Right lobe of liver (tissue), 6 donors: ENCODE measurements around the gene LYG1. TPM values are rescaled to one million over a fixed set of nuclear protein-coding genes. Genes with fewer than 3 reads are reported as not detected.

ENCODE experiments used
- ATAC-seq, 4 donors: fragments of 200-7000 bp; cut with Tn5 transposase; one replicate each; pipeline ENCODE4 v1.9.1; 2020; ENCODE audit warnings: mild to moderate bottlenecking in 4 of 4, moderate library complexity in 4 of 4
- DNase-seq, 3 donors: peaks; one replicate each; pipeline ENCODE4 v3.0.0-alpha.2; 2020
- H3K27ac ChIP-seq, 3 donors: fragments of 200-600 bp; one replicate each; pipeline ENCODE4 v1.8.0; 2022
- H3K27me3 ChIP-seq, 2 donors: fragments of 200-600 bp; one replicate each; pipeline ENCODE4 v1.8.0; 2022
- H3K36me3 ChIP-seq, 4 donors: fragments of 200-600 bp; sonication (generic) in 1 of 4; one replicate each; pipeline versions ENCODE4 v1.5.1 to v1.8.0; 2017 to 2022; ENCODE audit warnings: control low read depth in 1 of 4
- H3K4me1 ChIP-seq, 4 donors: fragments of 200-600 bp; sonication (generic) in 1 of 4; one replicate each; pipeline versions ENCODE4 v1.5.1 to v1.8.0; 2017 to 2022; ENCODE audit warnings: control low read depth in 1 of 4
- H3K4me3 ChIP-seq, 3 donors: fragments of 200-600 bp; one replicate each; pipeline ENCODE4 v1.8.0; 2022
- H3K9me3 ChIP-seq, 4 donors: fragments of 200-600 bp; sonication (generic) in 1 of 4; one replicate each; pipeline versions ENCODE4 v1.5.1 to v1.8.0; 2017 to 2022; ENCODE audit warnings: control low read depth in 1 of 4
- POLR2A ChIP-seq: fragments of 450-650 bp; IDR thresholded peaks from one replicate; pipeline ENCODE4 v1.6.1; 2017; ENCODE audit warnings: antibody characterized with exemption, mild to moderate bottlenecking
- WGBS: methylation state at CpG from one replicate; pipeline ENCODE4 v1.1.6; 2018; ENCODE audit warnings: low coverage, low lambda C conversion rate; ENCODE audit not compliant: insufficient coverage; ENCODE audit errors: missing lambda C conversion rate; 5-methylcytosine and 5-hydroxymethylcytosine counted together
- intact Hi-C, 2 donors: fragments of 100-400 bp; cut with DNase I; formaldehyde crosslinking; loops; one replicate each; pipeline versions ENCODE4 v1.11.2 to v1.14.1; 2022
- total RNA-seq, 6 experiments: library from RNA; depleted of rRNA in 2 of 6; stranded (reverse); fragments of >200 nt in 2 of 6; fragmentation: NEBNext Ultra II Directional in 3 of 6; extraction: Animal tissue kit (Norgen Biotek cat#: 25700) in 3 of 6; gene quantifications; one replicate each; pipeline versions ENCODE4 v1.1.0 to v1.2.4, GENCODE V29; 2016 to 2023
- TF ChIP-seq, protein P1 (sequence below), 4 donors: fragments of 200-600 bp in 3 of 4; fragments of 450-650 bp in 1 of 4; IDR thresholded peaks; one replicate each; pipeline versions ENCODE4 v1.5.1 to v1.8.0; 2016 to 2022; ENCODE audit warnings: antibody characterized with exemption in 4 of 4, mild to moderate bottlenecking in 2 of 4
- donor health status: DM: no; HTN: yes; CAD: no.
- donor health status: DM: no; HTN: no; CAD: no.
- donor health status: DM: no; HTN: no; CAD: no.
- donor health status: DM: no; HTN: yes; CAD: no.
- donor health status: DM: no; HTN: yes; CAD: no.

LYG1 gene
- total RNA-seq, 6 experiments from 2014 or later, result 0.25 to 1.00 (median 0.64) TPM; not detected in 1

DNA sequence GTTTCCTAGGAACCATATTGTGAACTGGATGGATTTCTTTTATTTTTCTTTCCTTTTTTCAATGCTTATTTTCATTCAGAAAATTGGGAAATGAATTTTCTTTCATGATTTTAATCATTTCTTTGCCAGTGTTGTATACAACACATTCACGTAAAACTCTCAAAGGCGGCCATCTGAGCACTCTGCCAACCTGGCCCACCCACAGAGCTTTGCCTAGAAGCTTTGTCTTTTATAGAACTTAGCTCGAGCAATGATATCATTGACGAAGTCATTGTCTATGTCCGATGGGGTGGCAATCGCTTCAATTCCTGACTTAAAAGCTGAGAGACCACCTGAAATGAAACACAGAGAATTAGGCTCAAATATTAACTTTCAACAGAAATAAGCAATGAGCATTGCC lies 58.8 kb downstream of the LYG1 start:
- Histone ChIP-seq H3K4me3 (no peak overlapping the region), H3K36me3 (no peaks in the 10 kb centered on the region), H3K4me1 (no peaks in the 10 kb centered on the region), H3K27me3 (no peaks in the 10 kb centered on the region), H3K9me3 (no peaks in the 10 kb centered on the region), H3K27ac (no peak overlapping the region)
- ATAC-seq, result no peak
- TF ChIP-seq, protein P1, sequence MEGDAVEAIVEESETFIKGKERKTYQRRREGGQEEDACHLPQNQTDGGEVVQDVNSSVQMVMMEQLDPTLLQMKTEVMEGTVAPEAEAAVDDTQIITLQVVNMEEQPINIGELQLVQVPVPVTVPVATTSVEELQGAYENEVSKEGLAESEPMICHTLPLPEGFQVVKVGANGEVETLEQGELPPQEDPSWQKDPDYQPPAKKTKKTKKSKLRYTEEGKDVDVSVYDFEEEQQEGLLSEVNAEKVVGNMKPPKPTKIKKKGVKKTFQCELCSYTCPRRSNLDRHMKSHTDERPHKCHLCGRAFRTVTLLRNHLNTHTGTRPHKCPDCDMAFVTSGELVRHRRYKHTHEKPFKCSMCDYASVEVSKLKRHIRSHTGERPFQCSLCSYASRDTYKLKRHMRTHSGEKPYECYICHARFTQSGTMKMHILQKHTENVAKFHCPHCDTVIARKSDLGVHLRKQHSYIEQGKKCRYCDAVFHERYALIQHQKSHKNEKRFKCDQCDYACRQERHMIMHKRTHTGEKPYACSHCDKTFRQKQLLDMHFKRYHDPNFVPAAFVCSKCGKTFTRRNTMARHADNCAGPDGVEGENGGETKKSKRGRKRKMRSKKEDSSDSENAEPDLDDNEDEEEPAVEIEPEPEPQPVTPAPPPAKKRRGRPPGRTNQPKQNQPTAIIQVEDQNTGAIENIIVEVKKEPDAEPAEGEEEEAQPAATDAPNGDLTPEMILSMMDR (IDR thresholded peaks at IDR 0.05), result no peak
- TF ChIP-seq POLR2A, result no peak
- 95% methylated on average over 6 of the region's 6 CpGs for WGBS
- intact Hi-C loops, result no loop called here
- DNase-seq, result no peak

DNA sequence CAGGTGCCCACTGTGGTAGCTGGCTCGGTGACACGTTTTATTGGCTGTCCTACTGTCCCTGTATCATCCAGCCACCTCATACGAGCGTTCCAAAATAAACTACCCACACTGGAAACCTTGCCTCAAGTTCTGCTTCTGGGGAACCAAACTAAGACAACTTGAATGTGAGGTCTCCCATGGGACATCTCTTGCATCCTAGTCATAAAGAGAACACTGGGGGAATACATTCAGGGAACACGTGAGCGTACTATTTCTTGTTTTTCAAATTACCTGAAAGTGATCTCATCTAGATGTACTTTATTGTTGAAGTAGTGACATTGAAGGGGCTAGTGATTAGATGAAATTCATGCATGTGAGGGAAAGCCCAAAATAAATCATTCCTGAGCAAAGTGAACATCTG lies 60.6 kb downstream of the LYG1 start:
- H3K36me3 ChIP-seq, result no peaks in the 10 kb centered on the region
- H3K9me3 ChIP-seq, result no peaks in the 10 kb centered on the region
- intact Hi-C loops, result no loop called here
- 86% methylated on average over 2 of the region's 6 CpGs for whole genome bisulfite sequencing
- no peak overlapping the region for H3K4me3 ChIP-seq
- H3K27me3 ChIP-seq, result no peaks in the 10 kb centered on the region
- ATAC-seq (no peak), DNase-seq (no peak)
- H3K27ac ChIP-seq, result no peak overlapping the region
- TF ChIP-seq POLR2A, result no peak
- no peaks in the 10 kb centered on the region for H3K4me1 ChIP-seq

DNA sequence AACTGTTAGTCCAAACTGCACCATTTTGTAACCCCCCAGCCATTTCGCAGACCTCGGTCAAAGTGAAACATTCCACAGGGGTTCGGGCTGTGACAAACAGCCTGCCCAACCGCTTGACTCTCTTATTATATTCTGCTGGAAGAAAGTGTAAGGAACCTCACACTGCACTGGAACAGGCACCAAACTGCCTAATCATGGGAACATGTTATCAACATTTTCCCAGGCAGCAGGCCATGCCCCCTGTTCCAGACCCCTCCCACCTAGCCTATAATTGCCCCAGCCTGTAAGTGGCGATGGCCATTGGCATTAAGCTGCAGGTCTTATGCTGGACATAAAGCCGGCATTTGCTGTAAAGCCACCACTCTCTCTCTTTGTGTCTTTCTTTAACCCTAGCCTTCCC lies 62.4 kb downstream of the LYG1 start:
- DNase-seq, result no peak
- TF ChIP-seq, protein P1 (IDR thresholded peaks at IDR 0.05), result no peak
- no peak for TF ChIP-seq POLR2A
- Histone ChIP-seq H3K36me3 (no peaks in the 10 kb centered on the region), H3K9me3 (no peaks in the 10 kb centered on the region), H3K4me3 (no peak overlapping the region), H3K27me3 (no peaks in the 10 kb centered on the region), H3K4me1 (no peaks in the 10 kb centered on the region), H3K27ac (no peak overlapping the region)
- intact Hi-C loops, result no loop called here
- ATAC-seq, result no peak
- WGBS, result 90% methylated on average over 6 of the region's 6 CpGs

Other genes starting within 250 kb of the LYG1 start
- 1 to 10 TPM in 1 of 6 experiments, under 1 TPM in 5; 0.24 to 1.4 (median 0.44) TPM for gene C2orf15, start 159.5 kb downstream of the LYG1 start, total RNA-seq
- gene TSGA10, start 146.3 kb downstream of the LYG1 start, total RNA-seq, result 1 to 10 TPM; 1.6 to 5.6 (median 2.7) TPM
- 1 to 10 TPM; 1.9 to 5.0 (median 3.6) TPM for gene LIPT1, start 146.2 kb downstream of the LYG1 start, total RNA-seq
- gene MITD1, start 120.1 kb downstream of the LYG1 start, total RNA-seq, result 10 to 100 TPM in 3 of 6 experiments, 1 to 10 TPM in 3; 4.0 to 12.5 (median 9.6) TPM
- gene MRPL30, start 120.0 kb downstream of the LYG1 start, total RNA-seq, result 10 to 100 TPM; 13.3 to 28.2 (median 14.2) TPM
- not detected for gene LYG2, start 45.5 kb downstream of the LYG1 start, total RNA-seq
- gene TXNDC9, start 35.1 kb upstream of the LYG1 start, total RNA-seq, result 10 to 100 TPM; 10.9 to 33.1 (median 14.1) TPM
- gene EIF5B, start 36.2 kb upstream of the LYG1 start, total RNA-seq, result 10 to 100 TPM; 10.2 to 18.8 (median 17.4) TPM
- gene REV1, start 188.8 kb upstream of the LYG1 start, total RNA-seq, result 10 to 100 TPM; 12.6 to 21.6 (median 13.6) TPM